Forelimb muscle (tissue), 1 donor: ENCODE measurements around the gene CELSR2. TPM values are rescaled to one million over a fixed set of nuclear protein-coding genes. Genes with fewer than 3 reads are reported as not detected.

Experiments
- DNase-seq: peaks from one replicate; pipeline ENCODE4 v3.0.0-alpha.2; 2013; ENCODE audit warnings: low read depth
- polyA plus RNA-seq: library from polyadenylated mRNA; unstranded; fragments of 120-200 nt; gene quantifications from one replicate; pipeline ENCODE4 v1.2.1, GENCODE V29; 2013; ENCODE audit not compliant: insufficient read length

Gene CELSR2
- polyA plus RNA-seq, 1 donor = 3.3 TPM

- no peak for DNase-seq
These were observed 3.0 kb downstream of the CELSR2 start for GRCh38 chr1:109252167-109252892.

GRCh38 chr1:109252893-109253802 lies 3.8 kb downstream of the CELSR2 start:
- no peak for DNase-seq

- DNase-seq = no peak
These were observed 4.7 kb downstream of the CELSR2 start for GRCh38 chr1:109253803-109254620.

- no peak for DNase-seq
These were observed 5.3 kb downstream of the CELSR2 start for GRCh38 chr1:109254621-109255096.

- DNase-seq = no peak
These were observed 5.8 kb downstream of the CELSR2 start for GRCh38 chr1:109255097-109255651.

GRCh38 chr1:109255678-109256077 lies 6.3 kb downstream of the CELSR2 start:
- DNase-seq = no peak

- no peak for DNase-seq
These were observed 6.7 kb downstream of the CELSR2 start for GRCh38 chr1:109256085-109256484.

- DNase-seq = no peak
These were observed 7.8 kb downstream of the CELSR2 start for GRCh38 chr1:109256971-109257681.

- no peak for DNase-seq
These were observed 8.5 kb downstream of the CELSR2 start for GRCh38 chr1:109257682-109258421.

- DNase-seq = no peak
These were observed 9.4 kb downstream of the CELSR2 start for GRCh38 chr1:109258481-109259466.

- DNase-seq = no peak
These were observed 10.6 kb downstream of the CELSR2 start for GRCh38 chr1:109259674-109260557.

GRCh38 chr1:109261006-109261405 lies 11.7 kb downstream of the CELSR2 start:
- DNase-seq = no peak

- no peak for DNase-seq
These were observed 12.2 kb downstream of the CELSR2 start for GRCh38 chr1:109261578-109261977.

- no peak for DNase-seq
These were observed 13.1 kb downstream of the CELSR2 start for GRCh38 chr1:109262231-109263055.

- DNase-seq = no peak
These were observed 13.9 kb downstream of the CELSR2 start for GRCh38 chr1:109263234-109263596.

GRCh38 chr1:109263597-109264378 lies 14.4 kb downstream of the CELSR2 start:
- DNase-seq = no peak
